ENCODE results near the gene EIF1. TPM values are rescaled to one million over a fixed set of nuclear protein-coding genes. Genes with fewer than 3 reads are reported as not detected.

EIF1 gene
- total and polyA plus RNA-seq, 2 donors (not counting 1 experiment from before 2014, with no cell fraction given) = 773 to 2,045 TPM

DNA sequence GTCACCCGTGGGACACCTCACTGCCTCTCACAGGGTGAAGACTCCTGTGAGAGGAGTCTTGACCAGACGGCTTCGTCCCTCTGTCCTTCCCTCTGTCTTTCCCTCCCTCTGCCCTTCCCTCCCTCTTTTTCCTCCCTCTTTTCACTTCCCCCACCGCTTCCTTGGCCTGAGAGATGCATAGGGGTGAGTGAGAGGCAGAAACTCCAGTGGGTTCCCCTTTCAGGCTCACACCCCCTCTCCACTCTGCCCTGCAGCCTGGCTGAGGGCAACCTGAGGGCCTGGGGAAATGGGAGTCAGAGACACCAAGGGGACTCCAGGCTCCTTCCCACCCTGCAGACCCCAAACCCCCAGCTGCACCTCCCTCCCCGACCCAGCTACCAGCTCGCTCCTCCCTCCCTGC, 49.7 kb upstream of the EIF1 start:
- intact Hi-C loops (cut with micrococcal nuclease) = no loop called here
- Mint-ChIP-seq H3K4me3 (no peak overlapping the region), H3K9me3 (ENCODE audit: insufficient read depth) (no peaks in the 10 kb centered on the region), H3K27me3 (no peaks in the 10 kb centered on the region), H3K27ac (no peak overlapping the region), H3K4me1 (no peaks in the 10 kb centered on the region)
- no peak overlapping the region for H3K27ac ChIP-seq (ENCODE audit: low read length in 2 of 2)
- peaks cover 0 to 2% (median 0%) of the 10 kb centered on the region in 4 experiments for H3K27me3 ChIP-seq (replicated peaks in 1 of 4; ENCODE audit: control extremely low read depth in 1 of 4, control insufficient read depth in 3 of 4, insufficient read depth in 4 of 4, low read length in 3 of 4)
- H4K20me1 ChIP-seq (ENCODE audit: control insufficient read depth, insufficient read depth, low read length, poor library complexity, severe bottlenecking) = no peaks in the 10 kb centered on the region
- H3K4me3 ChIP-seq (ENCODE audit: control extremely low read depth in 1 of 5, extremely low read depth in 1 of 5, insufficient read depth in 1 of 5, low read depth in 2 of 5, low read length in 4 of 5) = no peak overlapping the region
- H3K79me2 ChIP-seq (ENCODE audit: control insufficient read depth, insufficient read depth, low read length) = no peaks in the 10 kb centered on the region
- H3K9ac ChIP-seq (ENCODE audit: low read length) = no peak overlapping the region
- DNase-seq (no peak), ATAC-seq (ENCODE audit: low read depth) (no peak)
- WGBS (ENCODE audit: insufficient coverage) = 77% methylated on average over 3 of the region's 6 CpGs
- no peaks in the 10 kb centered on the region for H3K36me3 ChIP-seq (replicated peaks in 1 of 2; ENCODE audit: control extremely low read depth in 1 of 2, control insufficient read depth in 1 of 2, extremely low read depth in 1 of 2, insufficient read depth in 2 of 2, low read length in 1 of 2)
- CTCF ChIA-PET = interaction anchor here (0.9 kb wide), 1 partner anchor 10 kb away, joined by 3 read pairs; no protein-coding TSS in a partner anchor
- TF ChIP-seq EZH2 (IDR thresholded peaks at IDR 0.05; ENCODE audit: borderline replicate concordance, insufficient read depth, low read depth, low read length, poor library complexity, severe bottlenecking) = no peak
- TF ChIP-seq, protein P1, sequence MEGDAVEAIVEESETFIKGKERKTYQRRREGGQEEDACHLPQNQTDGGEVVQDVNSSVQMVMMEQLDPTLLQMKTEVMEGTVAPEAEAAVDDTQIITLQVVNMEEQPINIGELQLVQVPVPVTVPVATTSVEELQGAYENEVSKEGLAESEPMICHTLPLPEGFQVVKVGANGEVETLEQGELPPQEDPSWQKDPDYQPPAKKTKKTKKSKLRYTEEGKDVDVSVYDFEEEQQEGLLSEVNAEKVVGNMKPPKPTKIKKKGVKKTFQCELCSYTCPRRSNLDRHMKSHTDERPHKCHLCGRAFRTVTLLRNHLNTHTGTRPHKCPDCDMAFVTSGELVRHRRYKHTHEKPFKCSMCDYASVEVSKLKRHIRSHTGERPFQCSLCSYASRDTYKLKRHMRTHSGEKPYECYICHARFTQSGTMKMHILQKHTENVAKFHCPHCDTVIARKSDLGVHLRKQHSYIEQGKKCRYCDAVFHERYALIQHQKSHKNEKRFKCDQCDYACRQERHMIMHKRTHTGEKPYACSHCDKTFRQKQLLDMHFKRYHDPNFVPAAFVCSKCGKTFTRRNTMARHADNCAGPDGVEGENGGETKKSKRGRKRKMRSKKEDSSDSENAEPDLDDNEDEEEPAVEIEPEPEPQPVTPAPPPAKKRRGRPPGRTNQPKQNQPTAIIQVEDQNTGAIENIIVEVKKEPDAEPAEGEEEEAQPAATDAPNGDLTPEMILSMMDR (IDR thresholded peaks at IDR 0.05) = no peak
- H3K4me1 ChIP-seq (ENCODE audit: control insufficient read depth in 2 of 2, insufficient read depth in 2 of 2, low read length in 2 of 2) = no peaks in the 10 kb centered on the region
- H3K9me3 ChIP-seq (ENCODE audit: control extremely low read depth in 1 of 3, control insufficient read depth in 2 of 3, insufficient read depth in 1 of 3, low read length in 2 of 3) = no peaks in the 10 kb centered on the region
- POLR2A ChIA-PET = no interaction called here
- no peak overlapping the region for H2AFZ ChIP-seq (ENCODE audit: insufficient read depth, low read depth, low read length, poor library complexity, severe bottlenecking)
- H3K4me2 ChIP-seq (replicated peaks; ENCODE audit: low read depth, low read length, poor library complexity, severe bottlenecking) = no peak overlapping the region

DNA sequence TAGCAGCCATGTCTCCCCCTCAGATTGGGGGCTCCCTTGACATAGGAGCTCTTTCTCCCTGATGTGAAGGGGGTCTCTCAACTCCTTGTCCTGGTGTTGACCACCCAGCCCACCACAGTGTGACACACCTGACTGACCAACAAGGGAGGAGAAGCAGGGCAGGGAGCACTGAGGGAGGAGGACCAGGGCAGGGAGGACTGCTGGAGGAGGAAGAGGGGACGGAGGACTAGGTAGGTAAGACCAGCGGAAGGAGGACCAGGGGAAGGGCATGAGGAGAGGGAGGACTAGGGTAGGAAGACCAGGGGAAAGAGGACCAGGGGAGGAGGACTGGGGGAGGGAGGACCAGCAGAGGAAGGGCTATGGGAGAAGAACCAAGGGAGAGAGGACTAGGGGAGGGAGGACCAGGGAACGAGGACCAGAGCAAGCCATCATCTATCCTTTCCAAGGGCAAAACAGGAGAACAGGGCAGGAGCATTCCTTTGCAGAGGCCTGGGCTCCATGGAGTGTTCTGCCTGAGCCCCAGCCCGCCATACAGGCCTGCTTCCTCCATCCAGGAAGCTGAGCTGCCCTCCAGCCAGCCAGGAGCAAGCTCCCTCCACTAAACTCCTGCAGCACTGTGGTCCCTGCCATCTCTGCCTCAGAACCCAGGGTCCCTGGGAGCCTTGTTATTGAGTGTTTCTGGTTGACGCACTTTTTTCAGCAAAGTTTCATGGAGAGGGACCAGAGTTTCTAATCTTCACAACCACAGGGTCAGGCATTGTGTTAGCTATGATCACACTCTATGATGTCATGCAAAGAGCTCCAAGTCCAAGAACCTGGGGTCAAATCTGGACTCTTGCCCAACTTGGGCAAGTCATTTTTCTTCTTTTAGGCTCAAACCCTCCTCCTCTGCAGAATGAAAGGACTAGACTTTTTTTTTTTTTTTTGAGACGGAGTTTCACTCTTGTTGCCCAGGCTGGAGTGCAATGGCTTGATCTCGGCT, 48.9 kb upstream of the EIF1 start:
- H3K4me1 Mint-ChIP-seq = no peaks in the 10 kb centered on the region

More for the DNA sequence above, 48.9 kb upstream of the EIF1 start:
- DNase-seq (no peak), ATAC-seq (ENCODE audit: low read depth) (no peak)
- no peaks in the 10 kb centered on the region for H3K36me3 ChIP-seq (replicated peaks in 1 of 2; ENCODE audit: control extremely low read depth in 1 of 2, control insufficient read depth in 1 of 2, extremely low read depth in 1 of 2, insufficient read depth in 2 of 2, low read length in 1 of 2)
- ChIA-PET POLR2A (no interaction called here), CTCF (interaction anchor here (0.7 to 0.9 kb wide), 4 partner anchors 9 to 630 kb away, joined by 3 read pairs; no protein-coding TSS in a partner anchor)
- intact Hi-C loops (cut with micrococcal nuclease) = no loop called here
- no peak for TF ChIP-seq EZH2 (IDR thresholded peaks at IDR 0.05; ENCODE audit: borderline replicate concordance, insufficient read depth, low read depth, low read length, poor library complexity, severe bottlenecking)
- TF ChIP-seq, protein P1 (IDR thresholded peaks at IDR 0.05) = no peak
- H3K9me3 ChIP-seq (ENCODE audit: control extremely low read depth in 1 of 3, control insufficient read depth in 2 of 3, insufficient read depth in 1 of 3, low read length in 2 of 3) = no peaks in the 10 kb centered on the region
- 96% methylated on average over 5 of the region's 7 CpGs for WGBS (ENCODE audit: insufficient coverage)
- no peak overlapping the region for H3K9ac ChIP-seq (ENCODE audit: low read length)
- H3K79me2 ChIP-seq (ENCODE audit: control insufficient read depth, insufficient read depth, low read length) = no peaks in the 10 kb centered on the region
- Mint-ChIP-seq H3K9me3 (ENCODE audit: insufficient read depth) (no peaks in the 10 kb centered on the region), H3K27ac (no peak overlapping the region), H3K27me3 (no peaks in the 10 kb centered on the region), H3K4me3 (no peak overlapping the region)
- no peak overlapping the region for H2AFZ ChIP-seq (ENCODE audit: insufficient read depth, low read depth, low read length, poor library complexity, severe bottlenecking)
- no peak overlapping the region for H3K27ac ChIP-seq (ENCODE audit: low read length in 2 of 2)
- no peak overlapping the region for H3K4me3 ChIP-seq (ENCODE audit: control extremely low read depth in 1 of 5, extremely low read depth in 1 of 5, insufficient read depth in 1 of 5, low read depth in 2 of 5, low read length in 4 of 5)
- no peaks in the 10 kb centered on the region for H4K20me1 ChIP-seq (ENCODE audit: control insufficient read depth, insufficient read depth, low read length, poor library complexity, severe bottlenecking)
- no peak overlapping the region for H3K4me2 ChIP-seq (replicated peaks; ENCODE audit: low read depth, low read length, poor library complexity, severe bottlenecking)
- peaks cover 0 to 2% (median 0%) of the 10 kb centered on the region in 4 experiments for H3K27me3 ChIP-seq (replicated peaks in 1 of 4; ENCODE audit: control extremely low read depth in 1 of 4, control insufficient read depth in 3 of 4, insufficient read depth in 4 of 4, low read length in 3 of 4)
- H3K4me1 ChIP-seq (ENCODE audit: control insufficient read depth in 2 of 2, insufficient read depth in 2 of 2, low read length in 2 of 2) = no peaks in the 10 kb centered on the region

Measured in B cell (primary cell).